Astrocyte (in vitro differentiated cells and primary cell): ENCODE data around the gene CAMKMT.

Experiments used
- CTCF ChIP-seq: IDR thresholded peaks from 2 replicates; pipeline ENCODE4 v1.5.1; 2011; ENCODE audit warnings: low read depth, mild to moderate bottlenecking, inconsistent platforms, low read length, moderate library complexity; ENCODE audit not compliant: insufficient read depth
- EZH2 ChIP-seq: IDR thresholded peaks from 2 replicates; pipeline ENCODE4 v1.6.1; 2012; ENCODE audit warnings: mild to moderate bottlenecking, low read length, inconsistent platforms; ENCODE audit not compliant: insufficient read depth

DNA sequence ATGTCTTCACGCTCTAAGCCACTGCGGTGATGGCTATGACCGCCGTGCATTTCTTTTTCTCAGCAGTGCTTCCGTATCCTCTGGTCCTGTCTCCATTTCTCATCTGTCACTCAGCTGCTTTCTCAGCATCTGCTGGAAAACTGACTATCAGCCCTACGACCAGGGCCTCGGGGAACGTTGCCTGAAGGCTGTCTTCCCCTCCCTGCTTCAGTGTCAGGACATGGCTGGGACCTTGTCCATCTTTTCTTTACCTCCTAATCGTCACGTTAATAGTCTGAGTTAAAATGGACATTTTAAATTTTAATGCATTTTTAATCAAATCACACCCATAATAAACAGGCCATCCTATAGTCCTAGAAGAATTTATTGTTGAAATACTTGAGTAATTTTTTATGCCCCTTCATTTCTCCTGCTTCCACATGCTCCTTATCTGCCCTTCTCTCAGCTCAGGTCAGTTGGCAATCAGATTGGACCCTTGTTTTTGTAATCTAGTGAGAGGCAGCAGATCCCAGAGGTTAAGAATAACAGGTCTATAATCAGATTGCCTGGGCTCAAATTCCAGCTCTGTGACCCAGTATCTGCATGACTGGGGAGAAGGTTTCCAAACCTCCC is 329.5 kb downstream of the CAMKMT start:
- no peak for TF ChIP-seq CTCF
- no peak for TF ChIP-seq EZH2
